CD4-positive, alpha-beta T cell treated with Interleukin-15 for 4 hours (primary cell): ENCODE results near the gene SLC15A3.

ENCODE experiments used
- DNase-seq: peaks from one replicate; pipeline ENCODE4 v3.0.0-alpha.2; 2020; ENCODE audit warnings: low spot score

Gene SLC15A3

GRCh38 chr11:60889869-60890311 is 62.1 kb downstream of the SLC15A3 start:
- no peak for DNase-seq

GRCh38 chr11:60887556-60887955 is 64.4 kb downstream of the SLC15A3 start:
- peak; percentile 38 for DNase-seq
